Endodermal cell (in vitro differentiated cells): ENCODE measurements around the gene DBNDD2. TPM values are rescaled to one million over a fixed set of nuclear protein-coding genes. Genes with fewer than 3 reads are reported as not detected.
A peak's percentile ranks its signal among the peaks of the same experiment; 100 is the strongest.

ENCODE experiments used
- DNase-seq: peaks from one replicate; pipeline ENCODE4 v3.0.0-alpha.2; 2017
- H3K27ac ChIP-seq: 2 replicates; pipeline ENCODE4 v1.5.1; 2013; ENCODE audit warnings: mild to moderate bottlenecking, low read depth, low read length, moderate library complexity
- H3K27me3 ChIP-seq: 2 replicates; pipeline ENCODE4 v1.6.1; 2013; ENCODE audit warnings: mild to moderate bottlenecking, low read length, moderate library complexity; ENCODE audit not compliant: insufficient read depth, control insufficient read depth, poor library complexity, severe bottlenecking
- H3K36me3 ChIP-seq: 2 replicates; pipeline ENCODE4 v1.7.0; 2013; ENCODE audit warnings: mild to moderate bottlenecking, low read length, moderate library complexity; ENCODE audit not compliant: control insufficient read depth, insufficient read depth
- H3K4me1 ChIP-seq: one replicate; pipeline ENCODE4 v1.7.0; 2013; ENCODE audit warnings: low read length; ENCODE audit not compliant: control insufficient read depth, insufficient read depth
- H3K4me3 ChIP-seq: 2 replicates; pipeline ENCODE4 v1.5.1; 2013; ENCODE audit warnings: mild to moderate bottlenecking, low read length, moderate library complexity
- H3K9ac ChIP-seq: 2 replicates; pipeline ENCODE4 v1.6.1; 2013; ENCODE audit warnings: mild to moderate bottlenecking, low read length, moderate library complexity; ENCODE audit not compliant: poor library complexity, severe bottlenecking; ENCODE audit errors: extremely low read depth
- H3K9me3 ChIP-seq: 2 replicates; pipeline ENCODE4 v1.6.1; 2013; ENCODE audit warnings: mild to moderate bottlenecking, low read length, moderate library complexity; ENCODE audit not compliant: control insufficient read depth
- H3K27ac Mint-ChIP-seq: 2 replicates; pipeline ENCODE4 v1.8.0; 2020; ENCODE audit warnings: mixed read lengths
- H3K27me3 Mint-ChIP-seq: 2 replicates; pipeline ENCODE4 v1.8.0; 2021; ENCODE audit warnings: mild to moderate bottlenecking, mixed read lengths; ENCODE audit not compliant: insufficient read depth
- H3K36me3 Mint-ChIP-seq: 2 replicates; pipeline ENCODE4 v1.8.0; 2020; ENCODE audit warnings: low read depth, mixed read lengths
- H3K4me1 Mint-ChIP-seq: 2 replicates; pipeline ENCODE4 v1.8.0; 2020; ENCODE audit warnings: mixed read lengths
- H3K4me3 Mint-ChIP-seq: 2 replicates; pipeline ENCODE4 v1.8.0; 2020; ENCODE audit warnings: mild to moderate bottlenecking, moderate library complexity, mixed read lengths
- H3K9me3 Mint-ChIP-seq: 2 replicates; pipeline ENCODE4 v1.8.0; 2020; ENCODE audit warnings: mild to moderate bottlenecking, mixed read lengths
- WGBS, 2 experiments: methylation state at CpG; one replicate each; pipeline versions ENCODE4 v1.1.5 to v1.1.7; 2013; ENCODE audit warnings: missing lambda C conversion rate in 2 of 2, mixed read lengths in 1 of 2; ENCODE audit not compliant: insufficient coverage in 1 of 2, insufficient read length in 1 of 2; 5-methylcytosine and 5-hydroxymethylcytosine counted together
- total RNA-seq, 2 donors: library from RNA; stranded (reverse); fragmentation: NEBNext Ultra II Directional in 1 of 2; extraction: Animal tissue kit (Norgen Biotek cat#: 25700) in 1 of 2; gene quantifications; 2 replicates in 1 of 2; 3 replicates in 1 of 2; pipeline ENCODE4 v1.2.1, GENCODE V29; 2021
- TF ChIP-seq, protein P1 (sequence below): fragments of 200-600 bp; sonication (generic); conservative IDR thresholded peaks from 2 replicates; pipeline ENCODE4 v1.5.0; 2021; ENCODE audit warnings: antibody characterized with exemption, mild to moderate bottlenecking

The DBNDD2 gene
- total RNA-seq, 2 donors from 2014 or later = 63.2 to 69.1 TPM

- Histone ChIP-seq H3K27ac (peak overlapping the region; percentile 74), H3K9ac (peak overlapping the region; percentile 70), H3K36me3 (peaks cover 11% of the 10 kb centered on the region), H3K9me3 (no peaks in the 10 kb centered on the region), H3K27me3 (no peaks in the 10 kb centered on the region), H3K4me1 (peaks cover 35% of the 10 kb centered on the region), H3K4me3 (peak overlapping the region; percentile 47)
- Mint-ChIP-seq H3K9me3 (no peaks in the 10 kb centered on the region), H3K27ac (peak overlapping the region; percentile 87), H3K36me3 (peaks cover 6% of the 10 kb centered on the region), H3K4me3 (no peak overlapping the region), H3K27me3 (peaks cover 10% of the 10 kb centered on the region), H3K4me1 (peaks cover 42% of the 10 kb centered on the region)
- TF ChIP-seq, protein P1, sequence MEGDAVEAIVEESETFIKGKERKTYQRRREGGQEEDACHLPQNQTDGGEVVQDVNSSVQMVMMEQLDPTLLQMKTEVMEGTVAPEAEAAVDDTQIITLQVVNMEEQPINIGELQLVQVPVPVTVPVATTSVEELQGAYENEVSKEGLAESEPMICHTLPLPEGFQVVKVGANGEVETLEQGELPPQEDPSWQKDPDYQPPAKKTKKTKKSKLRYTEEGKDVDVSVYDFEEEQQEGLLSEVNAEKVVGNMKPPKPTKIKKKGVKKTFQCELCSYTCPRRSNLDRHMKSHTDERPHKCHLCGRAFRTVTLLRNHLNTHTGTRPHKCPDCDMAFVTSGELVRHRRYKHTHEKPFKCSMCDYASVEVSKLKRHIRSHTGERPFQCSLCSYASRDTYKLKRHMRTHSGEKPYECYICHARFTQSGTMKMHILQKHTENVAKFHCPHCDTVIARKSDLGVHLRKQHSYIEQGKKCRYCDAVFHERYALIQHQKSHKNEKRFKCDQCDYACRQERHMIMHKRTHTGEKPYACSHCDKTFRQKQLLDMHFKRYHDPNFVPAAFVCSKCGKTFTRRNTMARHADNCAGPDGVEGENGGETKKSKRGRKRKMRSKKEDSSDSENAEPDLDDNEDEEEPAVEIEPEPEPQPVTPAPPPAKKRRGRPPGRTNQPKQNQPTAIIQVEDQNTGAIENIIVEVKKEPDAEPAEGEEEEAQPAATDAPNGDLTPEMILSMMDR = no peak
- no peak for DNase-seq
- 80 to 96% methylated on average over 4 to 11 of the region's 11 CpGs for WGBS, 2 experiments
These were observed 30.8 kb upstream of the DBNDD2 start for GRCh38 chr20:45377269-45377668.

GRCh38 chr20:45378191-45378590 lies 29.9 kb upstream of the DBNDD2 start, which contains the start of gene TP53TG5:
Gene TP53TG5 (minus strand): TSS chr20:45378325. CDS start chr20:45378236, 89 bp downstream.
- peak within 1 kb of the TSS; percentile 74 for H3K27ac ChIP-seq
- 61 to 82% methylated on average over 1 of the region's 1 CpG for WGBS, 2 experiments
- no peaks in the 10 kb centered on the region for H3K9me3 ChIP-seq
- peaks cover 35% of the 10 kb centered on the region for H3K4me1 ChIP-seq
- peak within 1 kb of the TSS; percentile 70 for H3K9ac ChIP-seq
- H3K27me3 ChIP-seq = no peaks in the 10 kb centered on the region
- TF ChIP-seq, protein P1 = no peak
- H3K9me3 Mint-ChIP-seq = no peaks in the 10 kb centered on the region
- no peak within 1 kb of the TSS for H3K4me3 ChIP-seq
- peaks cover 2% of the 10 kb centered on the region for H3K27me3 Mint-ChIP-seq
- peak within 1 kb of the TSS; percentile 87 for H3K27ac Mint-ChIP-seq
- H3K36me3 Mint-ChIP-seq = peaks cover 6% of the 10 kb centered on the region
- peak; percentile 82 for DNase-seq
- no peak within 1 kb of the TSS for H3K4me3 Mint-ChIP-seq
- peaks cover 11% of the 10 kb centered on the region for H3K36me3 ChIP-seq
- peaks cover 36% of the 10 kb centered on the region for H3K4me1 Mint-ChIP-seq

GRCh38 chr20:45387274-45387673 lies 20.8 kb upstream of the DBNDD2 start:
- Mint-ChIP-seq H3K4me3 (no peak overlapping the region), H3K4me1 (no peaks in the 10 kb centered on the region), H3K27me3 (peaks cover 33% of the 10 kb centered on the region), H3K27ac (no peak overlapping the region), H3K36me3 (no peaks in the 10 kb centered on the region), H3K9me3 (no peaks in the 10 kb centered on the region)
- Histone ChIP-seq H3K4me1 (no peaks in the 10 kb centered on the region), H3K9me3 (no peaks in the 10 kb centered on the region), H3K27me3 (no peaks in the 10 kb centered on the region), H3K36me3 (peaks cover 6% of the 10 kb centered on the region), H3K4me3 (no peak overlapping the region), H3K27ac (no peak overlapping the region), H3K9ac (no peak overlapping the region)
- TF ChIP-seq, protein P1 = no peak
- no peak for DNase-seq
- WGBS, 2 experiments = 100% methylated on average over 1 of the region's 1 CpG; no CpG with 5 or more reads in 1 of the 2 experiments
